Psoas muscle (tissue), 8 donors: ENCODE results near the gene SEMA6D. TPM values are rescaled to one million over a fixed set of nuclear protein-coding genes. Genes with fewer than 3 reads are reported as not detected.

Experiments used
- ATAC-seq, 4 donors: fragments of 200-7000 bp; cut with Tn5 transposase; one replicate each; pipeline ENCODE4 v1.9.1; 2020; ENCODE audit warnings: moderate library complexity in 3 of 4, mild to moderate bottlenecking in 2 of 4
- DNase-seq, 2 donors: peaks; one replicate each; pipeline ENCODE4 v3.0.0-alpha.2; 2020
- H3K27ac ChIP-seq: fragments of 200-600 bp; one replicate; pipeline ENCODE4 v1.8.0; 2022
- H3K27me3 ChIP-seq, 3 donors: fragments of 200-600 bp in 1 of 3; one replicate each; pipeline versions ENCODE4 v1.6.1 to v1.8.0; 2013 to 2022; ENCODE audit warnings: low read length in 2 of 3, mild to moderate bottlenecking in 2 of 3, moderate library complexity in 1 of 3; ENCODE audit not compliant: insufficient read depth in 3 of 3
- H3K36me3 ChIP-seq, 2 donors: fragments of 200-600 bp in 1 of 2; one replicate each; pipeline versions ENCODE4 v1.6.1 to v1.8.0; 2013 to 2022; ENCODE audit warnings: low read depth in 1 of 2, mild to moderate bottlenecking in 1 of 2, moderate library complexity in 1 of 2; ENCODE audit not compliant: insufficient read depth in 1 of 2
- H3K4me1 ChIP-seq: fragments of 200-600 bp; one replicate; pipeline ENCODE4 v1.8.0; 2022
- H3K4me3 ChIP-seq: fragments of 200-600 bp; one replicate; pipeline ENCODE4 v1.8.0; 2022; ENCODE audit warnings: mild to moderate bottlenecking
- H3K9me3 ChIP-seq: fragments of 200-600 bp; one replicate; pipeline ENCODE4 v1.8.0; 2022
- CTCF ChIP-seq: fragments of 200-600 bp; IDR thresholded peaks from one replicate; pipeline ENCODE4 v1.8.0; 2022; ENCODE audit warnings: antibody characterized with exemption
- WGBS, 3 donors: extraction: QIAGEN DNeasy Blood & Tissue Kit; methylation state at CpG; one replicate each; pipeline versions ENCODE4 v1.1.6 to v1.1.7; 2013; 5-methylcytosine and 5-hydroxymethylcytosine counted together
- intact Hi-C, 2 donors: fragments of 100-400 bp; cut with DNase I; formaldehyde crosslinking; loops; one replicate each; pipeline versions ENCODE4 v1.11.0 to v1.14.2; 2022
- polyA plus RNA-seq, 3 donors: library from polyadenylated mRNA; stranded (reverse); fragments of 200-250 nt; gene quantifications; one replicate each; pipeline ENCODE4 v1.2.3, GENCODE V29; 2013
- total RNA-seq, 4 donors: library from RNA; stranded (reverse); fragmentation: NEBNext Ultra II Directional in 2 of 4; extraction: Animal tissue kit (Norgen Biotek cat#: 25700) in 2 of 4; gene quantifications; one replicate each; pipeline versions ENCODE4 v1.2.1 to v1.2.4, GENCODE V29; 2021 to 2023
- donor health status: healthy with polysubstance abuse.
- donor health status: DM: no; HTN: no; CAD: no; lungs with moderate emphysema.
- donor health status: Bipolar disorder and iron deficiency.
- donor health status: healthy.
- donor health status: DM: yes; HTN: yes; CAD: no.
- donor health status: DM: no; HTN: no; CAD: no.
- donor health status: DM: no; HTN: no; CAD: no.
- donor health status: DM: yes; HTN: yes; CAD: no.

The SEMA6D gene
- total and polyA plus RNA-seq, 7 donors: 1.1 to 7.4 (median 3.6) TPM

GRCh38 chr15:47801522-47801921, 84.2 kb downstream of the SEMA6D start:
- Histone ChIP-seq H3K36me3 (no peaks in the 10 kb centered on the region), H3K4me3 (no peak overlapping the region), H3K27ac (no peak overlapping the region), H3K4me1 (no peaks in the 10 kb centered on the region), H3K27me3 (no peaks in the 10 kb centered on the region), H3K9me3 (no peaks in the 10 kb centered on the region)
- DNase-seq: no peak
- ATAC-seq: no peak
- no peak for TF ChIP-seq CTCF
- WGBS, 3 donors: 86 to 94% (median 91%) methylated on average over 3 of the region's 3 CpGs
- intact Hi-C loops: no loop called here

- Histone ChIP-seq H3K4me3 (no peak overlapping the region), H3K9me3 (no peaks in the 10 kb centered on the region), H3K36me3 (no peaks in the 10 kb centered on the region), H3K27me3 (no peaks in the 10 kb centered on the region), H3K4me1 (no peaks in the 10 kb centered on the region), H3K27ac (no peak overlapping the region)
- TF ChIP-seq CTCF: no peak
- ATAC-seq (no peak), DNase-seq (no peak)
- intact Hi-C loops: no loop called here
Observed at GRCh38 chr15:47802216-47802615, 84.9 kb downstream of the SEMA6D start.

- Histone ChIP-seq H3K36me3 (no peaks in the 10 kb centered on the region), H3K4me1 (no peaks in the 10 kb centered on the region), H3K9me3 (no peaks in the 10 kb centered on the region), H3K4me3 (no peak overlapping the region), H3K27me3 (no peaks in the 10 kb centered on the region), H3K27ac (no peak overlapping the region)
- DNase-seq: no peak
- no peak for TF ChIP-seq CTCF
- WGBS, 3 donors: 90 to 97% (median 94%) methylated on average over 2 of the region's 2 CpGs
- intact Hi-C loops: no loop called here
- ATAC-seq: no peak
Observed at GRCh38 chr15:47803767-47804166, 86.5 kb downstream of the SEMA6D start.

- Histone ChIP-seq H3K36me3 (no peaks in the 10 kb centered on the region), H3K4me1 (no peaks in the 10 kb centered on the region), H3K4me3 (no peak overlapping the region), H3K27me3 (no peaks in the 10 kb centered on the region), H3K27ac (no peak overlapping the region), H3K9me3 (no peaks in the 10 kb centered on the region)
- intact Hi-C loops: no loop called here
- ATAC-seq (no peak), DNase-seq (no peak)
- WGBS, 3 donors: 73 to 83% (median 77%) methylated on average over 6 of the region's 6 CpGs
- TF ChIP-seq CTCF: no peak
Observed at GRCh38 chr15:47804733-47805132, 87.4 kb downstream of the SEMA6D start.

- no peak for TF ChIP-seq CTCF
- 53 to 68% (median 66%) methylated on average over 2 of the region's 2 CpGs for WGBS, 3 donors
- Histone ChIP-seq H3K27me3 (no peaks in the 10 kb centered on the region), H3K36me3 (no peaks in the 10 kb centered on the region), H3K27ac (no peak overlapping the region), H3K4me3 (no peak overlapping the region), H3K4me1 (no peaks in the 10 kb centered on the region), H3K9me3 (no peaks in the 10 kb centered on the region)
- DNase-seq (no peak), ATAC-seq (no peak)
- intact Hi-C loops: no loop called here
Observed at GRCh38 chr15:47806008-47806407, 88.7 kb downstream of the SEMA6D start.
